Right ventricle myocardium superior (tissue), 1 donor: ENCODE data around the gene PRPF6. TPM values are rescaled to one million over a fixed set of nuclear protein-coding genes. Genes with fewer than 3 reads are reported as not detected.

ENCODE experiments used
- ATAC-seq: fragments of 200-7000 bp; cut with Tn5 transposase; one replicate; pipeline ENCODE4 v1.9.1; 2020; ENCODE audit warnings: mild to moderate bottlenecking; ENCODE audit not compliant: poor library complexity
- DNase-seq: peaks from one replicate; pipeline ENCODE4 v3.0.0-alpha.2; 2020
- intact Hi-C: fragments of 100-400 bp; cut with DNase I; formaldehyde crosslinking; loops from one replicate; pipeline ENCODE4 v1.11.2; 2022
- total RNA-seq: library from RNA; stranded (reverse); fragmentation: NEBNext Ultra II Directional; extraction: Animal tissue kit (Norgen Biotek cat#: 25700); gene quantifications from one replicate; pipeline ENCODE4 v1.2.1, GENCODE V29; 2021
- donor health status: DM: no; HTN: yes; CAD: no; lungs with severe emphysema.

Gene PRPF6
- total RNA-seq, 1 donor from 2014 or later: 45.3 TPM

- intact Hi-C loops: no loop called here
- no peak for DNase-seq
- ATAC-seq: no peak
Measured at GRCh38 chr20:63944078-63944941, 36.6 kb upstream of the PRPF6 start.

GRCh38 chr20:63945031-63945658 lies 35.8 kb upstream of the PRPF6 start:
- DNase-seq (no peak), ATAC-seq (no peak)
- intact Hi-C loops: no loop called here

- intact Hi-C loops: no loop called here
- ATAC-seq (no peak), DNase-seq (no peak)
Measured at GRCh38 chr20:63945921-63946920, 34.7 kb upstream of the PRPF6 start.

GRCh38 chr20:63946986-63947637 lies 33.8 kb upstream of the PRPF6 start:
- ATAC-seq (peak; percentile 2), DNase-seq (peak; percentile 72)
- intact Hi-C loops: no loop called here

GRCh38 chr20:63947638-63948456 lies 33.1 kb upstream of the PRPF6 start:
- intact Hi-C loops: no loop called here
- ATAC-seq (no peak), DNase-seq (no peak)

GRCh38 chr20:63950701-63951397 lies 30.1 kb upstream of the PRPF6 start:
- intact Hi-C loops: no loop called here
- peak; percentile 28 for ATAC-seq
- DNase-seq: no peak

- DNase-seq (no peak), ATAC-seq (peak; percentile 1)
- intact Hi-C loops: no loop called here
Measured at GRCh38 chr20:63951398-63952209, 29.3 kb upstream of the PRPF6 start.

- intact Hi-C loops: no loop called here
- no peak for DNase-seq
- ATAC-seq: no peak
Measured at GRCh38 chr20:63952210-63952535, 28.8 kb upstream of the PRPF6 start.

- DNase-seq (no peak), ATAC-seq (no peak)
Measured at GRCh38 chr20:63952769-63953168, 28.2 kb upstream of the PRPF6 start.

GRCh38 chr20:63953764-63954429 lies 27.0 kb upstream of the PRPF6 start:
- no peak for ATAC-seq
- intact Hi-C loops: no loop called here
- DNase-seq: no peak

More at GRCh38 chr20:63952769-63953168, 28.2 kb upstream of the PRPF6 start:
- intact Hi-C loops: no loop called here

- intact Hi-C loops: no loop called here
- ATAC-seq: peak; percentile 38
- DNase-seq: peak; percentile 67
Measured at GRCh38 chr20:63955281-63955826, 25.6 kb upstream of the PRPF6 start.

GRCh38 chr20:63955827-63956663 lies 24.9 kb upstream of the PRPF6 start, which contains the start of gene UCKL1:
Gene UCKL1 (minus strand): TSS chr20:63956416. CDS start chr20:63956372, 44 bp downstream.
- ATAC-seq (peak; percentile 84), DNase-seq (peak; percentile 96)
- intact Hi-C loops: no loop called here

GRCh38 chr20:63956664-63957003 lies 24.3 kb upstream of the PRPF6 start:
- intact Hi-C loops: no loop called here
- no peak for DNase-seq
- ATAC-seq: no peak

- ATAC-seq (peak; percentile 40), DNase-seq (peak; percentile 82)
- intact Hi-C loops: no loop called here
Measured at GRCh38 chr20:63957004-63957689, 23.8 kb upstream of the PRPF6 start.
